SIG-M5 treated with dmso at 0.1 percent for 504 hours (cell line): Measurements from ENCODE around the gene NF2.
A peak's percentile ranks its signal among the peaks of the same experiment; 100 is the strongest.
"Not testable (repeated sequence)": the region's sequence is repeated elsewhere in the genome, so short reads cannot be mapped to it uniquely, and the experiment has no call there.

Experiments used
- DNase-seq: peaks from one replicate; lab custom pipeline; 2025; ENCODE audit not compliant: unreplicated experiment; lab: John Stamatoyannopoulos, UW

NF2 gene

DNA sequence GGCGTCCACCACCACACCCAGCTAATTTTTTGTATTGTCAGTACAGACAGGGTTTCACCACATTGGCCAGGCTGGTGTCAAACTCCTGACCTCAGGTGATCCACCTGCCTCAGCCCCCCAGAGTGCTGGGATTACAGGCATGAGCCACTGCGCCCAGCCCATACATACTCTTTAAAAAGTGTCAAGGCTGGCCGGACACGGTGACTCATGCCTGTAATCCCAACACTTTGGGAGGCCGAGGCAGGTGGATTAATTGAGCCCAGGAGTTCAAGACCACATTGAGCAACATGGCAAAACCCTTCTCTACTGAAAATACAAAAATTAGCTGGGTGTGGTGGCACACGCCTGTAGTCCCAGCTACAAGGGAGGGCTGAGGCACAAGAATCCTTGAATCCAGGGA lies 9.0 kb upstream of the NF2 start:
- DNase-seq: not testable (repeated sequence)

DNA sequence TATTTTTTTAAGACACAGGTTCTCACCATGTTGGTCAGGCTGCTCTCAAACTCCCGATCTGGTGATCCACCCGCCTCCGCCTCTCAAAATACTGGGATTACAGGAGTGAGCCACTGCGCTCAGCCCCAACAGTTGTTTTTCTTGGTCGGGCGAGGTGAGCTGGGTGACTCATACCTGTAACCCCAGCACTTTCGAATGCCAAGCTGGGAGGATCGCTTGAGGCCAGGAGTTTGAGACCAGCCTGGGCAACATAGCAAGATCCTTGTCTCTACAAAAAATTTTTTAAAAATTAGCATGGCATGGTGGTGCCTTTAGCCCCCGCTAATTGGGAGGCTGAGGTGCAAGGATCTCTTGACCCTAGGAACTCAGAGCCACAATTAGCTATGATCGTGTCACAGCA lies 7.0 kb upstream of the NF2 start:
- no peak for DNase-seq

DNA sequence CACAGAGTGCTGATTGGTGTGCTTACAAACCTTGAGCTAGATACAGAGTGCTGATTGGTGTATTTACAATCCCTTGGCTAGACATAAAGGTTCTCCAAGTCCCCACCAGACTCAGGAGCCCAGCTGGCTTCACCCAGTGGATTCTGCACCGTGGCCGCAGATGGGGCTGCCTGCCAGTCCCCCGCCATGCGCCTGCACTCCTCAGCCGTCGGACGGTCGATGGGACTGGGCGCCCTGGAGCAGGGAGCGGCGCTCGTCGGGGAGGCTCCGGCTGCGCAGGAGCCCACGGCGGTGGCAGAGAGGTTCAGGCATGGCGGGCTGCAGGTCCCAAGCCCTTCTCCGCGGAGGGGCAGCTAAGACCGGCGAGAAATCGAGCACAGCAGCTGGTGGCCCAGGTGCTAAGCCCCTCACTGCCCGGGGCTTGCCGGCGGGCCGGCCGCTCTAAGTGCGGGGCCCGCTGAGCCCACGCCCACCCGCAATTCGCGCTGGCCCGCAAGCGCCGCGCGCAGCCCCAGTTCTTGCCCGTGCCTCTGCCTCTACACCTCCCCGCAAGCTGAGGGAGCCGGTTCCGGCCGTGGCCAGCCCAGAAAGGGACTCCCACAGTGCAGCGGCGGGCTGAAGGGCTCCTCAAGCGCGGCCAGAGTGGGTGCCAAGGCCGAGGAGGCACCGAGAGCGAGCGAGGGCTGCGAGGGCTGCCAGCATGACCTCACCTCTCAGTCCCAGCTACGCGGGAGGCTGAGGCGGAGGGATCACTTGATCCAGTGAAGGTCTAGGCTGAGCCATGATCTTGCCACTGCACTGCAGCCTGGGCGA lies 5.4 kb upstream of the NF2 start:
- DNase-seq: not testable (repeated sequence)

DNA sequence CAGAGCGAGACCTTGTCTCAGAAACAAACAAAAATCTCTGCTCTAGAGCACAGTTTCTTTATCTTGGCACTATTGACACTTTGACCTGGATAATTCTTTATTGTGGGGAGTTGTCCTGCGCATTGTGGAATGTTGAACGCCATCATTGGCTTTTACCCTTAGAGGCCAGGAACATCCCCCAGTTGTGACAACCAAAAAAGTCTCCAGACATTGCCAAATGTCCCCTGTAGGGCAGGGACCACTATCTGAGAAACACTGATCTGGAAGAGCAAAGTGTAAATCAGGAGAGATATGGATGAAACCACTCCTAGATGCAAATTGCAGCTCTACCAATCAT lies 4.8 kb upstream of the NF2 start:
- no peak for DNase-seq

DNA sequence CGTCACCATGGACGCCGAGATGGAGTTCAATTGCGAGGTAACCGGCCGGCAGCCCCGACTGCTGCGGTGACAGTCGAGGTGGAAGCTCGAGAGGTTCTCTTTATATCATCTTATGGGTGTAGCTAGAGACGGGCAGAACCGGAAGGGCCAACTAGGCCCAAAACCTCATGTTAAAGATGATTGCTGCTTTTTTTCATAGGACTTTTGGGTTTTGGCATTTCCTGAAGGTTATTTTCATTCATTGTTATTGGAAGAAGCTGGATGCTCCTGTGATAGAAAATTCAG lies 585 bp downstream of the NF2 start:
- DNase-seq: peak; percentile 38

DNA sequence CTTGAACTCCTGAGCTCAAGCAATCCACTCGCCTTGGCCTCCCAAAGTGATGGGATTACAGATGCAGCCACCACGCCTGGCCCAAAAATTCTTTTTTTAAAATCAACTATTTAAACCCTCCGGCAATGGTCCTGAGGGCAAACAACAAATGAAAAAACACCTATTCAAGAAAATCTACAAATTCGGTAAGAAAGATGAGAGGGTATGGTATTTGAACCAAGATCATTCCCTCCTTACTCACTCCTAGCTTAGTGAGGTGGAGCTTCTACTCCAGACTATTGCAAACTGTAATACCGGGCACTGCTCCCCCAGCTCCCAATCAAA lies 2.1 kb downstream of the NF2 start:
- no peak for DNase-seq

DNA sequence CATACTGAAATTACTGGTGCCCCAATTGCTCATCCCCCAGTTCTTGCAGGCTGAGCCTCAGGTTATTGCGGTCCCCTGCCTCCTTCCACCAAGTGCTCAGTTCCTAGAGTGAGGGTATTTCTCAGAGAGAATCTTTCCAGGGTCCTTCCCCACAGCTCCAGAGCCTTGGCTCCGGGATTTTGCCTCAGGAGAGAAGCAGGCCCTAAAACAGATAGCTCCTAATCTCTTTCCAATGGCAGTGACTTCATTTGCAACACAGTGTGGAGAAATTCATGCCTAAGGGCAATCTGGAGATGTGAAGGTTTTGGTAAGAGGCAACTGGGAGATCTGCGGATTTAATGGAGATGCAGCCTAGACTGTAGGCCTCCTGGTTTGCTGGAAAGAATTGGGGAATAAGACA lies 2.9 kb downstream of the NF2 start:
- DNase-seq: no peak

DNA sequence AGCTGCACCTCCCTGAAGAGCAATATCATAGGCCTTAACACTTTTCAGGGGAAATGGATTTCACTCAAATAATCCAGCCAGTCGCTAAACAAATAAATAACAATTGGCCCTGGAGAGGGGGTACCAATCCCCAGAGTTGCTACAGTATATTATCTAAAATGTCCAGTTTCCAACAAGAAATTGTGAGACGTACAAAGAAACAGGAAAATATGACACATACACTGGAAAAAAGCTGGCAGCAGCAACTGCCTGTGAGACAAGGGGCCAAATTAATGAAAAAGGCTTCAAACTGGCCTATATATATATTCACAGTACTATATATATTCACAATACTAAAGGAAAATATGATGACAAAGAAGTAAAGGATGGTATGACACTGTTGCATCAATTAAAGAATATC lies 4.0 kb downstream of the NF2 start:
- DNase-seq: no peak

DNA sequence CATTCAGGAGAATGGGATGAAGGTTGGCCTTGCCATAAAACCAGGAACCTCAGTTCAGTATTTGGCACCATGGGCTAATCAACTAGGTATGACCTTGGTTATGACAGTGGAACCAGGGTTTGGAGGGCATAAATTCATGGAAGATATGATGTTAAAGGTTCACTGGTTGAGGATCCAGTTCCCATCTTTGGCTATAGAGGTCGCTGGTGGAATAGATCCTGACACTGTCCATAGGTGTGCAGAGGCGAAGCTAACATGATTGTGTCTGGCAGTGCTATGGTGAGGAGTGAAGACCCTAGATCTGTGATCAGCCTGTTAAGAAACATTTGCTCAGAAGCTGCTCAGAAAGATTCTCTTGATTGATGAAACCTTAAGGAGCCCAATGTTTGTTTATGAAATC lies 5.7 kb downstream of the NF2 start:
- DNase-seq: no peak

DNA sequence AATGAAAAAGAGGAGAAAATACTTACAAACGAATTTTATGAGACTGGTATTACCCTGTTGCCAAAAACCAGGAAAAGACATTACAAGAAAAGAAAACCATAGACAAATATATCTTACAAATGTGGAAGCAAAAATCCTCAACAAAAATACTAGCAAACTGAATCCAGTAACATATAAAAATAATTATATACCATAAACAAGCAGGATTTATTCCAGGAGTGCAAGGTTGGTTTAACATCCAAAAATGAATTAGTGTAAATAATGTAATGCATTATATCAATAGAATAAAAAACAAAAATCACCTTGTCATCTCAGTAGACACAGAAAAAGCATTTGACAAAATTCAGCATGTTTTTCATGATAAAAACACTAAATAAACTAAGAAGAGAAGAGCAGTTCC lies 7.3 kb downstream of the NF2 start:
- DNase-seq: no peak

DNA sequence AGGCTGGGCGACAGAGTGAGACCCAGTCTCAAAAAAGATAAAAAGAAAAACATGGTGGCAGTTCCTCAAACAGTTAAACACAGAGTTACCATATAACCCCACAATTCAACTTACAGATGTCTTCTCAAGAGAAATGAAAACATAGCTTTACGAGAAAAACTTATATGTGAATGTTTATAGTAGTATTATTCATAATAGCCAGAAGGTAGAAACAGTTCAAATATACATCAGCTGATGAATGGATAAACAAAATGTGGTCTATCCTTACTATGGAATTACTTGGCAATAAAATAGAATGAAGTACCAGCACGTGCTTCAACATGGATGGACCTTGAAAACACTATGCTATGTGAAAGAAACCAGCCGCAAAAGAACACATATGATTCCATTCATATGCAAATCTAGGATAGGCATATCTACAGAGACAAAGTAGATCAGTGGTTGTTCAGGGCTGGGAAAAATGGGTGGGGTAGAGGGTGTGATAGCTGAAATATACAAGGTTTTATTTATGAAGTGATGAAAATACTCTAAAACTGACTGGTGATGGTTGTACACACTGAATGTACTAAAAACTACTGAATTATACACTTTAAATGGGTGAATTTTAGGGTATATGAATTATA lies 12.4 kb downstream of the NF2 start:
- DNase-seq: no peak

DNA sequence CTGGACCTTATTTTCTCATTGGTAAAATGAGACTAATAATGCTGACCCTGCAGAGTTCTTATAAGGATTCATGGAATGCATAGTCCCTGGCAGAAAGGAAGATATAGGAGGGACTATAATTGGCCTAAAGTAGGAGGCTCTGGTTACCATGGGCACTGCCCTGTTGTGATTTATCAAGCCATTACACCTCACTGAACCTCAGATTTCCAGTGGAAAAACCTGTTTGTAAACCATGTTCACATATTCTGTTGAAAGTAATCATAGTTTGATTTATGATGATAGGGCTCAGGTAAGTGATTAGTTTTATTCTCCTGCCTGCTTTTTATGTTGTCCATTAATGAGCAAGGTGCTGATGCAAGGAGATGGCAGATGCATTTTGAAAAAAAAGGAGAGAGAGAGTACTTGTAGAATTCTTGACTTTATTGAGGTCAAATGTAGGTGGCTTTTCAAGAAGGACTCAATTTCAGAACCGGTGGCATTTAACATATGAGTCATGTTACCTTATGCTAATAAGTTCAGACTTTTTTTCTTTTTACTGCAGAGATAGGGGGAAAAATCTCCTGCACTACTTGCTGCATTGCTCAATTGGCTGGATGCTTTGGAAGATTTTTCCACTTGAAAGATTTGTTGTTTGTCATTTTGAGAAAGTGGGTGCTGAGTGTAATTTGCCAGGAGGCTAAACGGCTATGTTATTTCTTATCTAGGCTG lies 14.6 kb downstream of the NF2 start:
- DNase-seq: peak; percentile 40

DNA sequence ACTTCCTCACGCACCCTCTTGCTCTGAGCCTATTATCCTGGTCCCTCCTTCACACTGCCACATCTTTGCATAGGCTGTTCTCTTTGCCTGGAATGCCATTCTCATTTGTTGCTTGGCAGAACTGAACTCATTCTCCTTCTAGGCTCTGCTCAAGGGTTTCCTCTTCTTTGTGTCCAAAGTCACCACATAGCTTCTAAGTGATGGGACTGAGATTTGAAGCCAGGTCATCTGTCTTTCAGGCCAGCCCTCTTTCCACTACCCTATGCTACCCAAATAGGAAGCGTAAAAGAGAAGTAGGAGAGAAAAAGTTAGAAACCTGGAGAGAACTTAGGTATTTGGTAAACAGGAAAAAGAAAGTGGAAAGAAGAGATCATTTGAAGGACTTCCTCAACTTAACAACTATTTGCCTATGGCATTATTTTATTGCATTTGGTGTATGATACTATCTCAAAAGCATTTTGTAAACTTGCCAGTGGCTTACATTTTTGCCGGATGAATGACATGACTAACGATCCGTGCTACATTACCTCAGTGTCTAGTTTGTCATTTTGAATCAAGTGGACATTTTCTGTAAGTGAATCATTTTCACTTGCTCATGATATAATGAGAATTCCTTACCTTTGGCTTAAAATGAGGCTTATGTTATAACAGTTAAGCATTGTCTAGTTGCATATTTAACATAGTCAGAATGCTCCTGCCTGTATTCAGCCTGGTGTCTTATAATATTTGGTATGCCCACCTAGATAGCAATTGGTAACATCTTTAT lies 18.5 kb downstream of the NF2 start:
- DNase-seq: peak; percentile 31

DNA sequence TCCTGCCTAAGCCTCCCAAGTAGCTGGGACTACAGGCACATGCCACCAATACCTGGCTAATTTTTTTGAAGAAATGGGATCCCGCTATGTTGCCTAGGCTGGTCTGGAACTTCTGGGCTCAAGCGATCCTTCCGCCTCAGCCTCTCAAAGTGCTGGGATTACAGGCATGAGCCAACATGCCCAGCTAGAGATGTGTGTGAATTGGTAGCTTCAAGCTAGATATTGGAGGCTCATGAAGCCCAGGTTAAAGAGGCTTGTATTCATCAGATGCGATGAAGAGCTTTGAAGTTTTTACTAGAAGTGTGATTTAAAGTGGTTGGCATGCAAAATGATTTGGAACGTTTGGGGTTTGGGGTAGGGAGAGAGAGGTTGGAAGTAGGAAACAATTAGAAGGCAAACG lies 19.6 kb downstream of the NF2 start:
- no peak for DNase-seq

DNA sequence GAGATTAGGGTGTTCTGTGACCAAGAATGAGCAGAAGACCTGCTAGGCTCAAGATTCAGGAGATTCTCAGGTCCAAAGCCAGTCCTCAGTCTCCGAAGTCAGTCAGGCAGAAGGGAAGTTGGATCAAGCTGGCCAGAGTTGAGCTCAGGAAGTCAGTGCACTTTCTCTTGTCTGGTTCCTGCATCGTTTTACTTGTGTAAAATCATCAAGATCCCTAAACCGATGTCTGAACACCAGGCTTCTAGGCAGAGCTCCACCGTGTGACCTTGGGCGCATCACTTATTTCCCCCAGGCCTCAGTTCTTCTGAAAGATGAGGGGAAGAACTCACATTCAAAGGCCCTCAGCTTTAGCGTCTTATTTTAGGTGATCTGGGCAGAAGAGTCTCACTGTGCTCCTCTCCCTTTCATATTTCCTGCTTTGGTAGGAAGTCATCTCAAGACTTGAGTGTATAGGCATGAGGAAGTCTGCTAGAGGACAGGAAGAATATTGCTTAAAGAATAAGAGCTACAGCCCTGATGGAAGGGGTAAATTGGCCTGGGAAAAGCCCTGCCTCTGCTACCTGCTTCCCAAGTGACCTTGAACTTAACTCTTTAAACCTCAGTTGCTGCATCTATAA lies 20.2 kb downstream of the NF2 start:
- DNase-seq: no peak

DNA sequence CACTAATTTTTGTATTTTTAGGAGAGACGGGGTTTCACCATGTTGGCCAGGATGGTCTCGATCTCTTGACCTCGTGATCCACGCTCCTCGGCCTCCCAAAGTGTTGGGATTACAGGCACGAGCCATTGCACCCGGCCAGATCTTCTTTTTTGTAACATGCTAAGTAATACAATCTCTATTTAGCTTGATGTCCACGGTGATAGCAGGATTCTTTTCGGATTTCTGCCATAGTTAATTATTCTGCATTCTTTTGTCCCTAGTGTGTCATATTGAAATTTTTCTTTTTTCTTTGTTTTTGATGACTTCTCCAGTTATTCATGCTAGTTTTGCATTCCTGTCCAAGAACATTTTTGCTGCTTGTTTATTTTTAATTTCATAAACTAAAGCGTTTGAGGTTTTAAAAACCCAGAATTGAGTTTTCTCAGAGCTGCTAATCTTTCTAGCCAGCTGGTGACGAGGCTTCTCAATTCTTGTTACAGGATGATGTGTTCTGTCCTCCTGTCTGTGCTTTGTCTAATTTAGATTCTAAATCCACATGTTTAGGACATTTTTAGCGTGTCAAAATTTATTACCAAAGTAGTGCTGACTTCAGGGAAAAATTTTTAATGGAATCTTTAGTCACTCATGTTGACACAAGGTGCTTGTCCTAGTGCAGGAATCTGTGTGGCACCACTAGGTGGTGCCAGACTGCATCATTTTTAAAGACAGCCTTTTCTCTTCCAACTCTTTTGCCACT lies 21.8 kb downstream of the NF2 start:
- DNase-seq: peak; percentile 67

DNA sequence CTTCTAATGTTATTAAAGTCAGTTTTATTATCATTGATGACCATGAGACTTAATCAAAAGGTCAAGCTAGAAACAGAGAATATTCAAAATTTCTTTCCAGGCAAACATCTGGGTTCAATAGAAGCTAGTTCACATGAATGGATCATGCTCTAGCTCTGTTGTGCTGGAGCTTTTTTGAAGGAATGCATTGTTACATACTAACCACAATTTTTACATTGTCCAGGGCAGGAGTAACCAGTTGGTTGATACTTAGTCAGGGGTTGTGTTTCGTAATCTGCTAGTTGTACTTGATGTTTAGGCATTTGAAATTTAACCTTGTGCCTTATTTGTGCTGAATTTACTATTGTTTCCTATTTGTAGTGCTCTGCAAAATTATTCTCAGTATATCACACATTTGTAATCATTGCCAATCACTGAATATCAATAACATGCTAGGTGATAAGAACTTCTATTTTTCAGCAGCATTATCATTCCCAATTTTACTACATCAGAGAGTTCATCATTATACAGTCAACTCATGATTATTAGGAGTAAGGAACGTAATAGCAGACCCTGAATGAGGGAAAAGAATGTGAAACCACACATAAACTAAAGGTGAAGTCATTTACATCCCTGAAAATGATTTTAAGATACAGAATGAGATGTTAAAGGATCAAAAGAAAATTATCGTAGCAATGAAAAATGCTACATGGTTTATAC lies 23.2 kb downstream of the NF2 start:
- no peak for DNase-seq

DNA sequence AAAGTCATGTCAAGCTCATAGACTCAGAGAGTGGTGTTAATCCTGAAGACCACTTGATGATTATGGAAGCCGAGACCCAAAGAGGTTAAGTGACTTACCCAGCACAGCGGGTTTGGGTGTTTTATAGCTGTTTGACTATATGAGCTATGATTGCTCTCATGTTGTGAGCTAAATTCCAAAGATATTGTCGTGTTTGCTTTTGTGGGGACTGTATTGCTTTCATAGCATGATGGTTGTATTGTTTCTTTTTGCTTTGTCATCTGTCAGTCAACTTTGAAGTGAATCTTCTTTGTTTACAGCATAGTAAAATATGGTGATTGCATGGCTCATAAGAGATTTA lies 23.7 kb downstream of the NF2 start:
- no peak for DNase-seq

DNA sequence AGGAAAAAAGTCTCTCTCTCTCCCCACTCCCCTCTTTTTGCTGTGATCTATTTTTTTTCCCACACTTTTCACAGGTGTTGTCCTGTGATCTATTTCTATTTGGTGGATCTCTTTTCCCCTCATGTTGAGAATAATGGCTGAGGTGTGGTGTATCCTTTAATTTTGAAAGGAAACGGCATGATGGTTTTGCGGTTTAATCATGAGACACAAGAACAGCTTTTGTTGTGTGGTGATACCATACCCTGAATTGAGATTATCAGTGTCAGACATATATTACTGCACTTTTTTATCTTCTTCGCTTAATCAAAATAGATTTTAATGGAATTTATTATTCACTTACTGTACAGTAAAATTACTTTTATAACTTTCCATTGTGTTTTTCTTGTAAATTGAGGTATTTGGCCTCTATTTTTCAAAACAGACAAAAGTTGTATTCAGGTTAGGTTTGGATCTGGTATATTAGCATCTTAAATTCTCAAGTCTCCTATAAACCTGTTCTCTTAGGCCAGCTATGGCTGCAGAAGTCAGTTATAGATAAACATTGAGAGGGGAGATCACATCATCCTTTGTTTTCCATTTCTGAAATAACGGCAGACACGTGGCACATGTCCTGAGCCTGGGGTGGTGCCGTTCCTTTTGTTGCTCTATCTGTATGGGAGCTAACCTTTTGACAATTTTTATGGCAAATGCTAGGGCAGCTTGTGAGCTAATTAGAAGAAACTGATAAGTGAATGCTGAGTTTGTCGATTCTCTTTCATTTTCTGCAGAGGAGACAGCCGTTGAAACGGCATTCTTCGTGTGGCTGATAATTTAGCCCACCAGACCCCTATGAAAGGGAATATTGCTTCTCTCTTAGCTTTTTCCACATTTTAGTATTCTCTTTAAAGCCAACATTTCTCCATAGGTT lies 25.8 kb downstream of the NF2 start:
- DNase-seq: no peak
